ENCODE data around the gene SEPTIN2.

The SEPTIN2 gene

GRCh38 chr2:241271706-241272302, 43.9 kb upstream of the SEPTIN2 start:
- ATAC-seq (ENCODE audit: insufficient read depth, low read depth) (no peak), DNase-seq (no peak)
- Histone ChIP-seq H3K27ac (ENCODE audit: low read length) (no peak overlapping the region), H3K4me2 (ENCODE audit: insufficient read depth, low read length) (no peak overlapping the region), H3K9me3 (ENCODE audit: insufficient read depth, low read length, severe bottlenecking) (no peaks in the 10 kb centered on the region), H4K20me1 (ENCODE audit: insufficient read depth, low read length) (peaks cover 73% of the 10 kb centered on the region), H2AFZ (ENCODE audit: low read depth, low read length) (no peak overlapping the region), H3K36me3 (ENCODE audit: insufficient read depth, low read length) (peaks cover 19% of the 10 kb centered on the region), H3K79me2 (ENCODE audit: insufficient read depth, low read length) (peaks cover 88% of the 10 kb centered on the region), H3K27me3 (ENCODE audit: insufficient read depth, low read length, poor library complexity) (no peaks in the 10 kb centered on the region), H3K4me1 (ENCODE audit: insufficient read depth, low read length) (no peaks in the 10 kb centered on the region), H3K9ac (ENCODE audit: low read depth, low read length) (no peak overlapping the region), H3K4me3 (ENCODE audit: low read depth in 1 of 2, low read length in 2 of 2) (no peak overlapping the region)
- TF ChIP-seq CTCF (IDR thresholded peaks at IDR 0.05; ENCODE audit: borderline replicate concordance, extremely low read depth, low read length, poor library complexity, severe bottlenecking) = no peak
- TF ChIP-seq EZH2 (IDR thresholded peaks at IDR 0.05; ENCODE audit: borderline replicate concordance, low read depth, low read length, severe bottlenecking) = no peak

- ATAC-seq (ENCODE audit: insufficient read depth, low read depth) (no peak), DNase-seq (no peak)
- H4K20me1 ChIP-seq (ENCODE audit: insufficient read depth, low read length) = peaks cover 68% of the 10 kb centered on the region
Observed at GRCh38 chr2:241272303-241273209, 43.2 kb upstream of the SEPTIN2 start.

GRCh38 chr2:241273210-241274020, 42.3 kb upstream of the SEPTIN2 start:
- TF ChIP-seq EZH2 (IDR thresholded peaks at IDR 0.05; ENCODE audit: borderline replicate concordance, low read depth, low read length, severe bottlenecking) (no peak), CTCF (IDR thresholded peaks at IDR 0.05; ENCODE audit: borderline replicate concordance, extremely low read depth, low read length, poor library complexity, severe bottlenecking) (peak; percentile 8)
- H3K4me2 ChIP-seq (ENCODE audit: insufficient read depth, low read length) = no peak overlapping the region
- no peaks in the 10 kb centered on the region for H3K9me3 ChIP-seq (ENCODE audit: insufficient read depth, low read length, severe bottlenecking)
- H3K27me3 ChIP-seq (ENCODE audit: insufficient read depth, low read length, poor library complexity) = no peaks in the 10 kb centered on the region
- peaks cover 65% of the 10 kb centered on the region for H4K20me1 ChIP-seq (ENCODE audit: insufficient read depth, low read length)
- ATAC-seq (ENCODE audit: insufficient read depth, low read depth) (no peak), DNase-seq (no peak)
- H3K4me3 ChIP-seq (ENCODE audit: low read depth in 1 of 2, low read length in 2 of 2) = no peak overlapping the region
- no peak overlapping the region for H3K9ac ChIP-seq (ENCODE audit: low read depth, low read length)
- no peak overlapping the region for H2AFZ ChIP-seq (ENCODE audit: low read depth, low read length)
- H3K79me2 ChIP-seq (ENCODE audit: insufficient read depth, low read length) = peaks cover 91% of the 10 kb centered on the region
- H3K27ac ChIP-seq (ENCODE audit: low read length) = no peak overlapping the region
- H3K4me1 ChIP-seq (ENCODE audit: insufficient read depth, low read length) = no peaks in the 10 kb centered on the region
- H3K36me3 ChIP-seq (ENCODE audit: insufficient read depth, low read length) = peaks cover 10% of the 10 kb centered on the region

More at GRCh38 chr2:241272303-241273209, 43.2 kb upstream of the SEPTIN2 start:
- H3K4me2 ChIP-seq (ENCODE audit: insufficient read depth, low read length) = no peak overlapping the region
- H3K9ac ChIP-seq (ENCODE audit: low read depth, low read length) = no peak overlapping the region
- H3K9me3 ChIP-seq (ENCODE audit: insufficient read depth, low read length, severe bottlenecking) = no peaks in the 10 kb centered on the region
- H3K4me1 ChIP-seq (ENCODE audit: insufficient read depth, low read length) = no peaks in the 10 kb centered on the region
- TF ChIP-seq EZH2 (IDR thresholded peaks at IDR 0.05; ENCODE audit: borderline replicate concordance, low read depth, low read length, severe bottlenecking) (no peak), CTCF (IDR thresholded peaks at IDR 0.05; ENCODE audit: borderline replicate concordance, extremely low read depth, low read length, poor library complexity, severe bottlenecking) (no peak)
- no peak overlapping the region for H2AFZ ChIP-seq (ENCODE audit: low read depth, low read length)
- H3K27ac ChIP-seq (ENCODE audit: low read length) = no peak overlapping the region
- H3K79me2 ChIP-seq (ENCODE audit: insufficient read depth, low read length) = peaks cover 90% of the 10 kb centered on the region
- no peaks in the 10 kb centered on the region for H3K27me3 ChIP-seq (ENCODE audit: insufficient read depth, low read length, poor library complexity)
- H3K36me3 ChIP-seq (ENCODE audit: insufficient read depth, low read length) = peaks cover 14% of the 10 kb centered on the region
- H3K4me3 ChIP-seq (ENCODE audit: low read depth in 1 of 2, low read length in 2 of 2) = no peak overlapping the region
